ENCODE data around the gene FAF1.
A peak's percentile ranks its signal among the peaks of the same experiment; 100 is the strongest.

Gene FAF1

GRCh38 chr1:50684185-50684584 is 275.9 kb downstream of the FAF1 start:
- DNase-seq = no peak

GRCh38 chr1:50681931-50682330 is 278.1 kb downstream of the FAF1 start:
- peak; percentile 10 for DNase-seq

- DNase-seq = no peak
Measured at GRCh38 chr1:50667710-50668356, 292.2 kb downstream of the FAF1 start.

GRCh38 chr1:50667272-50667671 is 292.8 kb downstream of the FAF1 start:
- no peak for DNase-seq

GRCh38 chr1:50666849-50667248 is 293.2 kb downstream of the FAF1 start:
- DNase-seq = no peak

GRCh38 chr1:50665413-50665812 is 294.7 kb downstream of the FAF1 start:
- no peak for DNase-seq

GRCh38 chr1:50661626-50662025 is 298.4 kb downstream of the FAF1 start:
- DNase-seq = no peak

GRCh38 chr1:50659107-50659662 is 300.9 kb downstream of the FAF1 start:
- no peak for DNase-seq

GRCh38 chr1:50658459-50659076 is 301.5 kb downstream of the FAF1 start:
- no peak for DNase-seq

- no peak for DNase-seq
Measured at GRCh38 chr1:50656931-50657330, 303.1 kb downstream of the FAF1 start.

- no peak for DNase-seq
Measured at GRCh38 chr1:50651476-50652263, 308.4 kb downstream of the FAF1 start.

- DNase-seq = no peak
Measured at GRCh38 chr1:50646526-50646925, 313.5 kb downstream of the FAF1 start.

- DNase-seq = no peak
Measured at GRCh38 chr1:50645139-50645538, 314.9 kb downstream of the FAF1 start.

GRCh38 chr1:50644447-50645105 is 315.5 kb downstream of the FAF1 start:
- DNase-seq = no peak

GRCh38 chr1:50637460-50637859 is 322.6 kb downstream of the FAF1 start:
- no peak for DNase-seq

GRCh38 chr1:50634251-50634650 is 325.8 kb downstream of the FAF1 start:
- DNase-seq = no peak

- no peak for DNase-seq
Measured at GRCh38 chr1:50633465-50633864, 326.6 kb downstream of the FAF1 start.

GRCh38 chr1:50631161-50631560 is 328.9 kb downstream of the FAF1 start:
- DNase-seq = no peak

- no peak for DNase-seq
Measured at GRCh38 chr1:50622259-50622658, 337.8 kb downstream of the FAF1 start.

- DNase-seq = no peak
Measured at GRCh38 chr1:50620680-50621329, 339.3 kb downstream of the FAF1 start.

- no peak for DNase-seq
Measured at GRCh38 chr1:50615036-50615750, 344.9 kb downstream of the FAF1 start.

- DNase-seq = no peak
Measured at GRCh38 chr1:50611675-50612074, 348.4 kb downstream of the FAF1 start.

Data from T1000 (cell line).